HL-60 (cell line): Measurements from ENCODE around the gene ASAP3.

Experiments used
- CTCF ChIP-seq: IDR thresholded peaks from one replicate; pipeline ENCODE4 v1.5.1; 2011; ENCODE audit warnings: low read length, control low read depth, inconsistent platforms; ENCODE audit not compliant: insufficient read depth
- GABPA ChIP-seq: IDR thresholded peaks from 2 replicates; pipeline ENCODE4 v1.6.1; 2012; ENCODE audit warnings: low read depth
- POLR2AphosphoS5 ChIP-seq: IDR thresholded peaks from 2 replicates; pipeline ENCODE4 v1.6.1; 2012; ENCODE audit warnings: low read depth
- REST ChIP-seq: IDR thresholded peaks from 2 replicates; pipeline ENCODE4 v1.6.1; 2012; ENCODE audit warnings: low read depth; ENCODE audit not compliant: insufficient replicate concordance

GRCh38 chr1:23421753-23422240 lies 62.2 kb downstream of the ASAP3 start:
- TF ChIP-seq CTCF (no peak), REST (no peak), POLR2AphosphoS5 (no peak), GABPA (no peak)
